ENCODE data around the gene TOR4A.

GRCh38 chr9:137310189-137311052 lies 32.9 kb downstream of the TOR4A start:
- TF ChIP-seq GATA3 (IDR thresholded peaks at IDR 0.05; ENCODE audit: low read depth, low read length), result no peak
- no peak for TF ChIP-seq GATA2 (IDR thresholded peaks at IDR 0.05; ENCODE audit: low read depth, low read length)

Measured in SH-SY5Y (cell line).